OCI-LY3 (cell line): Measurements from ENCODE around the gene ILKAP.
"Not testable (repeated sequence)": the region's sequence is repeated elsewhere in the genome, so short reads cannot be mapped to it uniquely, and the experiment has no call there.

Experiments
- H2AFZ ChIP-seq: fragments of 200-600, 300-600 bp; shearing (Covaris generic); 2 replicates; pipeline ENCODE4 v1.6.0; 2014; ENCODE audit warnings: antibody characterized with exemption, low read depth, low read length
- H3K27ac ChIP-seq: fragments of 200-600, 300-600 bp; sonication (generic); 2 replicates; pipeline ENCODE4 v1.5.1; 2014; ENCODE audit warnings: mild to moderate bottlenecking, low read length, moderate library complexity, mixed read lengths
- H3K27me3 ChIP-seq: fragments of 200-600, 300-600 bp; sonication (generic); 2 replicates; pipeline ENCODE4 v1.6.1; 2014; ENCODE audit warnings: low read depth, low read length, mixed read lengths
- H3K36me3 ChIP-seq: fragments of 200-600, 300-600 bp; sonication (generic); replicated peaks from 2 replicates; pipeline ENCODE3; 2014; ENCODE audit warnings: low read depth, low read length, mixed read lengths
- H3K4me1 ChIP-seq: fragments of 300-600, 200-600 bp; sonication (generic); 2 replicates; pipeline ENCODE4 v1.6.1; 2014; ENCODE audit warnings: low read length, mixed read lengths
- H3K4me2 ChIP-seq: fragments of 200-600, 300-600 bp; sonication (generic); 2 replicates; pipeline ENCODE4 v1.6.1; 2014; ENCODE audit warnings: low read length, mixed read lengths
- H3K4me3 ChIP-seq: fragments of 300-600, 200-600 bp; sonication (generic); 2 replicates; pipeline ENCODE4 v1.5.1; 2014; ENCODE audit warnings: antibody characterized with exemption, mild to moderate bottlenecking, low read length, moderate library complexity
- H3K79me2 ChIP-seq: fragments of 300-600, 200-600 bp; shearing (Covaris generic); 2 replicates; pipeline ENCODE4 v1.6.1; 2014; ENCODE audit warnings: mild to moderate bottlenecking, low read length, mixed read lengths
- H3K9ac ChIP-seq: fragments of 300-600, 200-600 bp; shearing (Covaris generic); 2 replicates; pipeline ENCODE4 v1.6.0; 2014; ENCODE audit warnings: mild to moderate bottlenecking, low read length, moderate library complexity
- H3K9me3 ChIP-seq: fragments of 200-600, 300-600 bp; shearing (Covaris generic); 2 replicates; pipeline ENCODE4 v1.6.1; 2014; ENCODE audit warnings: low read length, mixed read lengths; ENCODE audit not compliant: insufficient read depth
- H4K20me1 ChIP-seq: fragments of 200-600, 300-600 bp; sonication (generic); 2 replicates; pipeline ENCODE4 v1.6.1; 2016; ENCODE audit warnings: low read length, mixed read lengths; ENCODE audit not compliant: insufficient read depth
- CTCF ChIP-seq: fragments of 200-600, 300-600 bp; sonication (generic); IDR thresholded peaks from 2 replicates; pipeline ENCODE4 v1.5.1; 2014; ENCODE audit warnings: antibody characterized with exemption, low read length, low read depth
- EZH2phosphoT487 ChIP-seq: fragments of 200-600 bp; shearing (Covaris generic); IDR thresholded peaks from 2 replicates; pipeline ENCODE4 v1.6.1; 2018; ENCODE audit warnings: antibody characterized with exemption, mixed run types, low read depth

ILKAP gene

GRCh38 chr2:238172439-238172838, 31.1 kb downstream of the ILKAP start:
- TF ChIP-seq CTCF: no peak
- TF ChIP-seq EZH2phosphoT487: no peak
- Histone ChIP-seq H3K27ac (no peak overlapping the region), H3K9me3 (no peaks in the 10 kb centered on the region)

DNA sequence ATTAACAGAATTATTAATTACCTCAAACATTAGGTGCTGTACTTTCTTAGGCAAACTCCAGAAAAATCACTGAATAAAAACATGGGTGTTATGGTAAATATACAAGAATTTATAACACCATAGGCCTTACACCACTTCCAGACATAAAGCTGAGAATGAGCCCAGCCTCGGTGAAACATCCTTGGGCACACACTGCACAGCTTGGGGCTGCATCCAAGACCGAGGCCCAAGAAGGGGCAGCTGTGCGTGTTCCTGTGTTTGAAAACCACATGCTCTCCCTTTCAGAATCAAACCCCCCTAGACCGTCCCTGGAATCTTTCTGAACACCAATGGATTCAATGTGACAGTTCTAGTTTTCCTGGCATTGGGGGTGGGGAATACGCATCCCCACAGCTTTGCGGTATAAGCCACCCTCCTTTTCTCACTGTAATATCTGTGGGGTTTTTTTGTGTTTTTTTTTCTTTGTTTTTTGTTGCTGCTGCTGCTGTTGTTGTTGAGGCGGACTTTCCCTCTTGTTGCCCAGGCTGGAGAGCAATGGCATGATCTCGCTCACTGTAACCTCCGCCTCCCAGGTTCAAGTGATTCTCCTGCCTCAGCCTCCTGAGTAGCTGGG, 31.8 kb downstream of the ILKAP start:
- TF ChIP-seq CTCF: no peak
- no peak for TF ChIP-seq EZH2phosphoT487
- H3K27ac ChIP-seq: no peak overlapping the region
- peaks cover 3% of the 10 kb centered on the region; the same call in 1 of the 2 replicates for H3K4me1 ChIP-seq
- no peak overlapping the region for H3K4me2 ChIP-seq
- H3K79me2 ChIP-seq: no peaks in the 10 kb centered on the region
- no peak overlapping the region for H2AFZ ChIP-seq
- no peaks in the 10 kb centered on the region for H3K27me3 ChIP-seq
- H4K20me1 ChIP-seq: no peaks in the 10 kb centered on the region
- H3K9ac ChIP-seq: no peak overlapping the region
- no peaks in the 10 kb centered on the region for H3K9me3 ChIP-seq
- no peak overlapping the region for H3K4me3 ChIP-seq
- peaks cover 18% of the 10 kb centered on the region for H3K36me3 ChIP-seq

More at GRCh38 chr2:238172439-238172838, 31.1 kb downstream of the ILKAP start:
- Histone ChIP-seq H3K4me2 (no peak overlapping the region), H4K20me1 (no peaks in the 10 kb centered on the region), H2AFZ (no peak overlapping the region), H3K27me3 (no peaks in the 10 kb centered on the region), H3K9ac (no peak overlapping the region), H3K4me1 (peaks cover 3% of the 10 kb centered on the region; the same call in 1 of the 2 replicates), H3K79me2 (no peaks in the 10 kb centered on the region), H3K36me3 (peaks cover 22% of the 10 kb centered on the region), H3K4me3 (no peak overlapping the region)

GRCh38 chr2:238171072-238171431, 32.4 kb downstream of the ILKAP start:
- H3K27me3 ChIP-seq, H3K4me1 ChIP-seq, H3K27ac ChIP-seq, H3K4me2 ChIP-seq, H3K4me3 ChIP-seq, H3K9ac ChIP-seq, H2AFZ ChIP-seq, H4K20me1 ChIP-seq, H3K79me2 ChIP-seq, H3K9me3 ChIP-seq: not testable (repeated sequence)
- peaks cover 18% of the 10 kb centered on the region for H3K36me3 ChIP-seq

GRCh38 chr2:238170386-238171071, 33.0 kb downstream of the ILKAP start:
- H4K20me1 ChIP-seq: no peaks in the 10 kb centered on the region
- H3K27me3 ChIP-seq: no peaks in the 10 kb centered on the region
- H3K9me3 ChIP-seq: no peaks in the 10 kb centered on the region
- no peak overlapping the region for H2AFZ ChIP-seq
- no peak overlapping the region for H3K4me2 ChIP-seq
- H3K9ac ChIP-seq: no peak overlapping the region
- H3K36me3 ChIP-seq: peaks cover 18% of the 10 kb centered on the region
- H3K4me3 ChIP-seq: no peak overlapping the region
- H3K27ac ChIP-seq: no peak overlapping the region
- no peaks in the 10 kb centered on the region for H3K79me2 ChIP-seq
- TF ChIP-seq CTCF (no peak), EZH2phosphoT487 (no peak)
- peaks cover 3% of the 10 kb centered on the region; the same call in 1 of the 2 replicates for H3K4me1 ChIP-seq
